PC-3 (cell line): ENCODE results near the gene ERBB4.

Experiments used
- EZH2phosphoT487 ChIP-seq: fragments of 300-600 bp; sonication (generic); IDR thresholded peaks from 2 replicates; pipeline ENCODE4 v1.6.1; 2018; ENCODE audit warnings: mild to moderate bottlenecking, antibody characterized with exemption, low read length, borderline replicate concordance
- TF ChIP-seq, protein P1 (sequence below): fragments of 300-600 bp; sonication (generic); conservative IDR thresholded peaks from 2 replicates; pipeline ENCODE4 v1.5.1; 2017; ENCODE audit warnings: antibody characterized with exemption, low read depth, mild to moderate bottlenecking, low read length

GRCh38 chr2:211487733-211488132 is 1050.9 kb downstream of the ERBB4 start:
- TF ChIP-seq, protein P1, sequence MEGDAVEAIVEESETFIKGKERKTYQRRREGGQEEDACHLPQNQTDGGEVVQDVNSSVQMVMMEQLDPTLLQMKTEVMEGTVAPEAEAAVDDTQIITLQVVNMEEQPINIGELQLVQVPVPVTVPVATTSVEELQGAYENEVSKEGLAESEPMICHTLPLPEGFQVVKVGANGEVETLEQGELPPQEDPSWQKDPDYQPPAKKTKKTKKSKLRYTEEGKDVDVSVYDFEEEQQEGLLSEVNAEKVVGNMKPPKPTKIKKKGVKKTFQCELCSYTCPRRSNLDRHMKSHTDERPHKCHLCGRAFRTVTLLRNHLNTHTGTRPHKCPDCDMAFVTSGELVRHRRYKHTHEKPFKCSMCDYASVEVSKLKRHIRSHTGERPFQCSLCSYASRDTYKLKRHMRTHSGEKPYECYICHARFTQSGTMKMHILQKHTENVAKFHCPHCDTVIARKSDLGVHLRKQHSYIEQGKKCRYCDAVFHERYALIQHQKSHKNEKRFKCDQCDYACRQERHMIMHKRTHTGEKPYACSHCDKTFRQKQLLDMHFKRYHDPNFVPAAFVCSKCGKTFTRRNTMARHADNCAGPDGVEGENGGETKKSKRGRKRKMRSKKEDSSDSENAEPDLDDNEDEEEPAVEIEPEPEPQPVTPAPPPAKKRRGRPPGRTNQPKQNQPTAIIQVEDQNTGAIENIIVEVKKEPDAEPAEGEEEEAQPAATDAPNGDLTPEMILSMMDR, result no peak
- no peak for TF ChIP-seq EZH2phosphoT487
